Activated CD8-positive, alpha-beta memory T cell treated with anti-CD3 and anti-CD28 coated beads for 4 hours (primary cell): ENCODE measurements around the gene CAVIN4.

Experiments
- DNase-seq, 2 donors: peaks; one replicate each; pipeline ENCODE4 v3.0.0-alpha.2; 2020; ENCODE audit warnings: low read depth in 2 of 2

CAVIN4 gene, protein sequence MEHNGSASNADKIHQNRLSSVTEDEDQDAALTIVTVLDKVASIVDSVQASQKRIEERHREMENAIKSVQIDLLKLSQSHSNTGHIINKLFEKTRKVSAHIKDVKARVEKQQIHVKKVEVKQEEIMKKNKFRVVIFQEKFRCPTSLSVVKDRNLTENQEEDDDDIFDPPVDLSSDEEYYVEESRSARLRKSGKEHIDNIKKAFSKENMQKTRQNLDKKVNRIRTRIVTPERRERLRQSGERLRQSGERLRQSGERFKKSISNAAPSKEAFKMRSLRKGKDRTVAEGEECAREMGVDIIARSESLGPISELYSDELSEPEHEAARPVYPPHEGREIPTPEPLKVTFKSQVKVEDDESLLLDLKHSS

DNA sequence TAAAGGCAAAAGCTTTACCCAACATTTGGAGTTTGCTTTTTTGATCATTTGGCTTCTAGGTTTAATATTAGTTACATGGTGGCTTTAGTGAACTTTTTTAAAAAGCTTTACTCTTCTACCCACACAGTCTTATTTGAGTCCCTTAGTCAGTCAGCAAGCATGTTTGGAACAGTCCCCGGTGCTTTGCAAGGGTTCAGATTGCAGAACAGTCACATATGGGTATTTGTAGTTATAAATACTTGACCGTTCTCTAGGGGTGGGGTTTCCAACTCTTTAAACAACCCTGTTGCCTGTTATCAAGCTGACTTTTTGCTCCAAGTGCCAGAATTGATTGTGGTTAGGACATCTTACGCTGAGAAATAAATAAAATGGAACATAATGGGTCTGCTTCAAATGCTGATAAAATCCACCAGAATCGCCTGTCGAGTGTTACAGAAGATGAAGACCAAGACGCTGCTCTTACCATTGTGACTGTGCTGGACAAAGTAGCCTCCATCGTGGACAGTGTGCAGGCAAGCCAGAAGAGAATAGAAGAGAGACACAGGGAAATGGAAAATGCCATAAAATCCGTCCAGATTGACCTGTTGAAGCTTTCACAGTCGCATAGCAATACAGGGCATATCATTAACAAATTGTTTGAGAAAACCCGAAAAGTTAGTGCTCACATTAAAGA is at the start of gene CAVIN4:
Gene CAVIN4 (plus strand): TSS at position 304 of the 673 bp plus-strand sequence. CDS start 65 bp downstream, at position 369.
- DNase-seq, result no peak

DNA sequence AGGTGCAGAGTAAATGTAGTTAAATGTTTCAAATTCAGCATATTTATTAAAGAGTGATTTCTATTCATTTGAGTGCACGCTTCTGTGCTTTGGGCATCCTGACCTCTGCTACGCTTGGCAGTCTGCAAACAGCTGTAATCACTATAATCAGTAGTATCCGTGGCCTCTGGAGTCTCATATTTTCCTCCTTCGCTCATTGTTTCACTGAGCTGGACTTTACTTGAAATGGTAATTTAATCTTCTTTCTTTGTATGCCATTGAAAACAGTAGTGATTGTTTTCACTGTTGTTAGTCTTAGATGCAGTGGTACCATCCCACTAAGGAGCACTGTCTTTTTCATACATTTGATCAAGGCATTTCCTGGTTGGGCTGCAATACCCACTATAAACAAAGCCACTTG is 43.5 kb upstream of the CAVIN4 start:
- no peak for DNase-seq

DNA sequence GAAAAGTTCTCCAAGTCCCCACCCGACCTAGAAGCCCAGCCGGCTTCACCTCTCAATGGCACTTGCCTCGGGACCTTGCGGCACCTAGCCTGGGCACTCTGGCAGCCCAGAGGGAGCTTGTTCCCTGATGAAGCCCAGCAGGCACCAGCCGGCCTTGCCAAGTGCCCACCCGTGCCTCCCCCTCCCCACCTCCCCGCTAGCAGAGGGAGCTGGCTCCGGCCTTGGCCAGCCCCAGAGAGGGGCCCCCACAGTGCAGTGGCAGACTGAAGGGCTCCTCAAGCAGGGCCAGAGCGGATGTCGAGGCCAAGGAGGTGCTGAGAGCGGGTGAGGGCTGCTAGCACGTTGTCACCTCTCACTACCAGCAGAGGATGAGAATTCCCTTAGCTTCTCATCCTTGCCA is 37.6 kb upstream of the CAVIN4 start:
- no peak for DNase-seq

DNA sequence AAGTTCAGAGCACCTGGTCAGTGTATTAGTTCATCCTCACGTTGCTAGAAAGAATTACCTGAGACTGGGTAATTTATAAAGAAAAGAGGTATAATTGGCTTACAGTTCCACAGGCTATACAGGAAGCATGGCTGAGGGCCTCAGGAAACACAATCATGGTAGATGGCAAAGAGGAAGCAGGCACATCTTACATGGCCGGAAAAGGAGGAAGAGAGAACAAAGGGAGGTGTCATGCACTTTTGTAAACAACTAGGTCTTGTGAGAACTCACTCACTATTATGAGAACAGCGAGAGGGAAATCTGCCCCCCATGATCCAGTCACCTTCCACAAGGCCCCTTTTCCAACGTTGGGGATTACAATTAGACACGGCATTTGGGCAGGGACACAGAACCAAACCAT is 28.8 kb upstream of the CAVIN4 start:
- no peak for DNase-seq

DNA sequence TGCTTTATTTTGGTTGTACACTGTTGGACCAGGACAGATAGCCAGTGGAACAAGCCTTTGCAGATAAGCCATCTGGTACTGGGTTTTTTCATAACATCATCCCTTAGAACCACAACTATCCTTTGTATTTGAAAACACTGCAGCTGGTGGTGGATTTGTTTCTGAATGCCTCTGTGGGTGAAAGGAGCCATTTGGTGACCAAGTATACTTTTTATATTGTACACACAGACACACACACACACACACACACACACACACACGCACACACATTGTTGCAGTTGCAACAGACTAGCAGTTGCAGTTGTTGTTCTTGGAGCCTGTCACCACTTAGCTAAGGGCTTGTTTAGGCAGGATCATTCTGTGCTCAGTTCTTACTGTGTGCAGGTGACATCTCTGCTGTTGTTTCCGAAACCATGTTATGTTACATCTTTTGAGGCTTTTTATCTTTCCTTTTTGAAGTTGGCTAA is 22.9 kb upstream of the CAVIN4 start:
- no peak for DNase-seq

DNA sequence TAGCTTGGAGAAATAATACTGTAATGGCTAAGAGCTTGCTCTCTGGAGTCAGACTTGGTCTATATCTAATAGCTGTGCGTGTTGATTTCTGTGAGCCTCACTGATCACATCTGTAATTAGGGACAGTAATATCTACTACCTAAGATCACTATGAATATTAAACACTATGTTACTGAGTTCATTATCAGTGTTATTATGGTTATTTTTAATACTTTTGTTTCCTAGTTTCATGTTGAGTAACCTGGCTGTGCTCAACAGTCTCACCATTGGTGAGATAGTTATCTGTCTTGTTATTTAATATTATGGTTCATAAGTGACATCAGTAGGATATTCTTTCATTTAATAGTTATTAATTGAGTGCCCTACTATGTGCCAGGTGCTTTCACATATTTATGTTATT is 22.4 kb upstream of the CAVIN4 start:
- DNase-seq, result no peak

DNA sequence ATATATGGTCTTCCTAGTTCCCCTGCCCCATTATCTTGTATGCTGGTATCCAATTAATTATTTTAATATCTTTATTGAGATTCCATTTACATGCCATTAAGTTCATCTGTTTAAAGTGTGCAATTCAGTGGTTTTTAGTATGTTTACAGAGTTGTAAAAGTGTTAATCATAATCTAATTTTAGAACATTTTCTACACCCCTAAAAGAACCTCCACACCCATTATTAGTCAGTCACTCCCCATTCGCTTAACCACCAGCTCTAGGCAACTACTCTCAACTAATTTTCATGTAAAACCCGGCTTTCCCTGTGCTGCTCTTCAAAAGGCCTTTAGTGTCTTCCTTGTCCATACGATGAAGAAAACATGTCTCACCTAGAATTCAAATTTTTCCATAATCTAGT is 20.8 kb upstream of the CAVIN4 start:
- no peak for DNase-seq

DNA sequence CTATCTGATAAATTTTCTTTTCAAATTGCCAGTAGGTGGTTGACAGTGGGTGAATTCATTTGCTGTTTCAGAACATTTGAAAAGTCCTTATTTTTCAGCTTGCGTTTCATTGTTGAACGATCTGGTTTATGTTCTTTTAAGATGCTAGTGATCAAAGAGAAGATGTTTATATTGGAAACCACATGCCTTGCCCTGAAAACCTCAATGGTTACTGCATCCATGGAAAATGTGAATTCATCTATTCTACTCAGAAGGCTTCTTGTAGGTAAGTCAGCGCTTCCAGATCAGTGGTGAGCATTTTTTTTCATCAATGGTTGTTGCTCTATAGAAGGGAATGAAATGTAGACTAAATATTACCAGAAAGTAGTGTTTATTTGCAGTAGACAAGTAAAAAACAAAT is 16.6 kb upstream of the CAVIN4 start:
- DNase-seq, result no peak

DNA sequence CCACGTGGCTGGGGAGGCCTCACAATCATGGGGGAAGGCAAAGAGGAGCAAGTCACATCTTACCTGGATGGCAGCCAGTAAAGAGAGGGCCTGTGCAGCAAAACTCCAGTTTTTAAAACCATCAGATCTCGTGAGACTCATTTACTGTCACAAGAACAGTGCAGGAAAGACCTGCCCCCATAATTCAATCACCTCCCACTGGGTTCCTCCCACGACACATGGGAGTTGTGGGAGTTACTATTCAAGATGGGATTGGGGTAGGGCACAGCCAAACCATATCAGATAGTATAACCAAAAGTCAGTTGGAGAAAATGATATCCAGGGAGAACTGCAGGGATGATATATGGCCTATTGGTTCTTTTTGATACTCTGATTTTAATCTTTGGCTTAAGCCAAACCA is 10.0 kb upstream of the CAVIN4 start:
- DNase-seq, result no peak

DNA sequence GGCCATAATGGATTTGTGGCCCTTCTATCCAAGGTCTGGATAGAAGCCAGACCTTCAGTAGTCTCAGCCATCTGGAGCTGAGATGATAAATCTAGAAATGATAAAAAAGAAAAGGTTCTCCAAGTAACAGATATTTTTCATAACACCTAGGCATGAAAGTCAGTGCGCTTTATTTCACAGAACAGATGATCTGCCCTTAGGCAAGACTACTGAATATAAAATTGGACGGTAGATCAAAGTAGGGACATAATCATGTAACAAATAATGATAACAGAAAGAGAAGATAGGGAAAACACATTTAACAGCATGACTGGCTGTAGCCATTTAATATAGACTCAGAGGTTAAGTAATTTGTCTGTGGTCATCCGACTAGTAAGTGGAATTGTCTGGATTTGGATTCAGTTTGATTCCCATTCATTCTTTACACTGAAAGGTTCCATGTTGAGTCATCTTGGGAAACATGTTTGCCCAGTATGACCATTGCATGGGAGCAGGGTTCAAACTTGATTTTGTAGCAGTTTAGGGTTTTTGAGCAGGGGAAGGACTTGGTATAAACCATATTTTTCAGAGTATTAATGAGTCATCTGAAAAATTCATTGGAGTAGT is 4.1 kb upstream of the CAVIN4 start:
- no peak for DNase-seq

DNA sequence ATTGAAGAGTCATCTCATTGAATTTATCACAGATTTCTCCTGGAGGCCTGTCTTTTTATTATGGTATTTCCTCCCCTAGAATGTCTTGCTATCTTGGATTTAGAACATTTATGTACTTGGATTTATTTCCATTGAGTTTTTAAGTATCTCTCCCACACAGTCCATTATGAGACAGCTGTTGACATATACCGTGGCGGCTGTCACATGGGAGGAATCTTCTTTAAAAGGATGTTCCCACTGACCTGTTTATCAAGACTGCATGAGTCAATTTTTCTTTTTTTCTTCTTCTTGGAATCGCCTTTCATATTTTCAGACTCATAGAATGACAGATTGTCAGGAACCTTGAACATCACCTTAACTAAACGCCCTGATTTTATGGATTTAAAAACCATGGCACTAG is 2.9 kb upstream of the CAVIN4 start:
- DNase-seq, result no peak

DNA sequence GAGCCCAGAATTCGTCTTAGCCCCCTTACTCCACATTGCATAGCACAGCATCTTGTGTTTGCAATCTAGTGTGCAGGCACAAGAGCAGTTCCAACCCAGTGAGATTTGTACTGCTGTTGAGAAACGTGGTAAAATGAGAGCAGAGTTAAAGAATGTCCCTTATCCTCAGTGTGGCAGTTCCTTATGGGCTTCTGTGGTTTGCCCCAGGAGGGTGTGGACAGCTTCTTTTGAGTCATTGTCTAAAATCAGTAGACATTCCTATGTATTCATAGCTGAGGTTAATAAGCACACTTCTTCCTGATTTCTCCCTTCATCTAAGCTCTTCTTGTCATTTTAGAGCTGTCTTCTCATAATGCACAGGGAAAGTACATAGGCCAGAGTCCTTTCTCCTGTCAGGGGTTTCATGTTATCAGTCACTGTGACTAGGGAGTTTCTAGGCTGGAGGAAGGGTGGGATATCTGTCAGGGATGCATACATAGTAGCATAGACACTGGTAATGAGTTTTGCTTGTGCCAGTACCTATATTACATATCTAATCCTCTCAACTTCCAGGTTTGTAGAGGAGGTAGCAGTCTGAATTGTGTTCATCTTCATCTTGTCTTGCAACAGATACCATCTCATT is 2.0 kb upstream of the CAVIN4 start:
- no peak for DNase-seq

DNA sequence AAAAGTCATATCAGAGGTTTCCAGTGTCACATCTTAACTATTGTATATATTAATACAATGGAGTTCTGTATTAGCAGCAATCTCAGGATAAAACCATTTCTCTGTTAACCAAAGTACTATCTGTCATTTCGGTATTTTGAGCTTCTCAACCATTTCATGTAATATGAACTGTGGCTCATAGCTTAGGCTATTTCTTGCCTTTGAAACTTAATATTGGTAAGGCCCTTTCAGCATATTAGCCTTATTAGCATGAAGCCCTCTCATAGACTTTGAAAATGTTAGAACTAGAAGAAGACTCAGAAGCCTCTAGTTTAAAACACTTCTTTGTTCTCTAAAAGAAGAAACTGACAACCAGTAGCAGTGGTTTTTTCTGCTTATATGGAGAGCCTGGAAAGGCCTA is 731 bp downstream of the CAVIN4 start:
- no peak for DNase-seq

DNA sequence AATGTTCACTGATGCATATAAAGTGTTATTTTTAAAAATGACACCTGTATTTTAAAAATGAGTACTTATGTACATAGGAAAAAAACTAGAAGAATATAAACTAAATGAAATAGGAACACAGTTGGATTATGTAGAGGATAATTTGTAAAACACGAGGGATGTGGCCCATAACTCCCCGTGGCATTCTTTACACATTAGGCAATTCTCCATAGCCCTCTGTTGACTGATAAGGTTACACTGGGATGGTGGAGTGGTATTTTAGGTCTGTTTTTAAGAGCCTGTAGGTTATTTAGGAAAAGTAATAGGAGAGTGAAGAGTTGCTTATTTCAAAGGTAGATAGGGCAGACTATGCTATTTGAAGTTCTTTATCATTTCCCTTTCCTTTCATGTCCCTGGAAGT is 1.8 kb downstream of the CAVIN4 start:
- no peak for DNase-seq

DNA sequence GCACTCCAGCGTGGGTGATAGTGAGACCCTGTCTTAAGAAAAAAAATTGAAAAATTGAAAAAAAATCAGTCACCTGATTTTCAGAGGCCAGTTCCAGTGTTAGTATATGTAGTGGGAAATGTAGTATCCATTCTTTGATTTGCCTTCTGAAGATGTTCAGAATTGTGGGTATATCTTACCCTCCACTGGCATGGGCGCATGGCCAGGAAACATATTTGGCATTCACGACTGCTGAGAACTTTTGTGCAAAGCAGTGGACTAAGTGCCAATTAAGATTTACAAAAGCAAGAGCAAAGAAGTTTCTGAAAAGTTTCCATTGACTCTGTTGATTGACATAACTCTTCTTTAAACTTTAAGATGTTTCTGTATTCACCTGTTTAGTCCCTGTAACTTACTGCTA is 2.4 kb downstream of the CAVIN4 start:
- no peak for DNase-seq

DNA sequence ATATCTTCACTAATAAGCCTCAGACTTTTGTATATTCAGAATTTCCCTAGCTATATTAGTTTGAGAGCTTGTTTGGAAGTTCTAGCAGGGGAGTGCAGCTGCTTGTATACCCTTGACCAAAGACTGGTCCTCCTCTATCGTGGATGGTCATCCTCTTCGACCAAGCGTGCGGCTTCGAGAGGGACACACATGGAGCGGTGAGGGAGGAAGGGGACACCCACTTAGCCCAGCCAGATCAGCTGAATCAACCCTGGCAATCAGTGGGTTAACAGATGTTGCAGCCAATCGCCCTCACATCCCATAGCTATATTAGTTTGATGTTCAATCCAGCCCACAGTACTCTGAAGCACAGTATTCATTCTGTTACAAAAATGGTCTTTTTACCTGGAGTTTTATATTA is 3.2 kb downstream of the CAVIN4 start:
- no peak for DNase-seq

DNA sequence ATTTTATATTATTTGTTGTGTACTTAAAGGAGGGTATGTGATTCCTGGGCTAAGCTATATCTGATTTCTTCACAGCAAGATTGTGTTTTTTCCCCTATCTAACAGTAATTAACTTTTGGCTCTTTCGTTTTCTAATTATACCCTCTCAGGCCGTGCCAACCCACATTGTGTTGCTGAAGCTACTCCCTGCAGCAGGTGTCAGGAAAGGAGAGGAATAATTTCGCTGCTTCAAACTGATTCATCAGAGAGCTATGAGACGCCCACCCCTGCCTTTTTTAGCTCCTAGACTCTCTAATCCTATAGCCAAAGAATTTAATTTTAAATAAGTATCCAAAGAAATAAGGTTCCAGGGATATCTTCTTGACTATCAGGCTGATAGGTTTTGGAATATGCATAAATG is 3.8 kb downstream of the CAVIN4 start:
- no peak for DNase-seq

DNA sequence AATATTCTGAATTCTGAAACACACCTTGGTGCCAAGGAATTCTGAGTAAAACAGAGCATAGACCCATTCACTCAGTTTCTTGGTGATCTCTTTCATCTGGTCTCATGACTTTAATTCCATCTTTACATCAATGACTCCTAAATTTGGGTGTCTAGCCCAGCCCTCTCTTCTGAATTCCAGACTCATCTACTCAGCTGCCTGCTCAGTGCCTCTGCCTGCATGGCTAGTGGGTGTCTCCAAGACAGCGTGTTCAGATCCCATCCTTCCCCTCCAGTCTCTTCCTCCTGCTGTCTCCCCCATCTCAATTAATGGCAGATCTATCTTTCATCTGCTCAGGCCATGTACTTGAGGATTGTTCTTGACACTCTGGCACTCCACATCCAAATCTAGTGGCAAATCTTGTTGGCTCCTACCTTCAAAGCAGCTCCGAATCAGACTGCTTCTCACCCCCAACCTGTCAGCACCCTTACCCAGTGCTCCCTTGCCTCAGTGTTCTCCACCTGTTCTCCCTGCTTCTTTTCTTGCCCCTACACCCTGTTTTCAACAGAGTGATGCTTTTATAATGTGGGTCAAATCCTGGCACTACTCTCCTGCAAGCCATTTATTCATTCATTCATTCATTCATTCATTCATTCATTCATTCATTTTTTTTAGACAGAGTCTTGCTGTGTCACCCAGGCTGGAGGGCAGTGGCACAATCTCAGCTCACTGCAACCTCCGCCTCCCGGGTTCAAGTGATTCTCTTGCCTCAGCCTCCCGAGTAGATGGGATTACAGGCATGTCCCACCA is 5.3 kb downstream of the CAVIN4 start:
- DNase-seq, result no peak

DNA sequence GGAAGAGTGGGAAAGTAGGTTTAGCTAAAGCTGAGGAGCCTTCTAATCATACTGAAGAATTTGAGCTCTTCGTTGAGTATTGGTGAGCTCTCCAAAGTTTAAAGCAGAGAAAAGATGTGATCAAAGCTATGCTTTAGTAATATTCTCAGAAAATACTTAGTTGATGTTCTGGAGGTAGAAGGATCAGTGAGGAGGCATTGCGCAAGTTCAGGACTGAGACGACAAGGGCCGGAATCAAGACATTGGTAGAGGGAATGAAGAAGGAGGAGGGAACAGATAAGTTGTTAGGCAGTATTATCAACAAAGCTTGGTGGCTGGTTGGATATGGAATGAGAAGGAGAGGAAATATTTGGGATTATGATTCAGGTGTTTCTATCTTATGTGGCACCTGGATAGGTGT is 7.1 kb downstream of the CAVIN4 start:
- DNase-seq, result no peak

DNA sequence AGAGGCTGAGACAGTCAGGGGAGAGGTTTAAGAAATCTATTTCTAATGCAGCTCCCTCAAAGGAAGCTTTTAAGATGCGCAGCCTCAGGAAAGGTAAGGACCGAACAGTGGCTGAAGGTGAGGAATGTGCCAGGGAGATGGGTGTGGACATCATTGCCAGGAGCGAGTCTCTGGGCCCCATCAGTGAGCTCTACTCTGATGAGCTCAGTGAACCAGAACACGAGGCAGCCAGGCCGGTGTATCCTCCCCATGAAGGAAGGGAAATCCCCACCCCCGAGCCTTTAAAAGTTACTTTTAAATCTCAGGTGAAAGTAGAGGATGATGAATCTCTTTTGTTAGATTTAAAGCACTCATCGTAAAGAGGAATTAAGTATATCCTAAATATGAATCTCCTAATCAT is 8.2 kb downstream of the CAVIN4 start:
- no peak for DNase-seq

DNA sequence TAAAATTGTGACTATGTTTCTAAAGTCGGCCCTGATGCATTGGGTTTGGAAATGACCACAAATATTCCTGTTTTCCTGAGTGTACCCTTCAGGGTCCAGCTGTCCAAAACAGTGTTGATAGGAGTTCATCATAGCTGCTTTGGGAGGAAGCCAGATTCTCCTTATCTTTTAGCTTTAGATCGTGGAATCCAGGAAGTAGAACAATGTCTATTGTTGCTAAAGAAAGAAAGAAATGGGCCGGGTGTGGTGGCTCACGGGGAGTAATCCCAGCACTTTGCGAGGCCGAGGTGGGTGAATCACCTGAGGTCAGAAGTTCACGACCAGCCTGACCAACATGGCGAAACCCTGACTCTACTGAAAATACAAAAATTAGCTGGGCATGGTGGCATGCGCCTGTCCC is 9.5 kb downstream of the CAVIN4 start:
- no peak for DNase-seq

DNA sequence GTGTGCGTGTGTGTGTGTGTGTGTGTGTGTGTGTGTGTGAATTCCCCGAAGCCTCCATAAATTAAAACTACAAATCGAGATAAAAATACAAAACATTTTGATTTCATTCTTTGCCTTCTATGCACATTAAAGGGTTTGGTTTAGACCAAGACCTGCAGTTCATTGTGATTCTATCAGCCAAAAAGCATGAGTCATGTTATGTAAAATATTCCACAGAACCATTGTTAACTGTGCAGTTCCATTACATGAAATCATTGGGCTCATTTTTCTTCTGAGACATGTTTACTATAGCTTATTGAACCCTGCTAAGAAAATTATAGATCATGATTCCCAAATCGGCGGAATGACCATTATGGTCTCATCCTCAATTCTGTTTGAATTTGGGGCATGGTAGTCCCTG is 11.7 kb downstream of the CAVIN4 start:
- no peak for DNase-seq
